ENCODE measurements around the gene LTB.

LTB gene

DNA sequence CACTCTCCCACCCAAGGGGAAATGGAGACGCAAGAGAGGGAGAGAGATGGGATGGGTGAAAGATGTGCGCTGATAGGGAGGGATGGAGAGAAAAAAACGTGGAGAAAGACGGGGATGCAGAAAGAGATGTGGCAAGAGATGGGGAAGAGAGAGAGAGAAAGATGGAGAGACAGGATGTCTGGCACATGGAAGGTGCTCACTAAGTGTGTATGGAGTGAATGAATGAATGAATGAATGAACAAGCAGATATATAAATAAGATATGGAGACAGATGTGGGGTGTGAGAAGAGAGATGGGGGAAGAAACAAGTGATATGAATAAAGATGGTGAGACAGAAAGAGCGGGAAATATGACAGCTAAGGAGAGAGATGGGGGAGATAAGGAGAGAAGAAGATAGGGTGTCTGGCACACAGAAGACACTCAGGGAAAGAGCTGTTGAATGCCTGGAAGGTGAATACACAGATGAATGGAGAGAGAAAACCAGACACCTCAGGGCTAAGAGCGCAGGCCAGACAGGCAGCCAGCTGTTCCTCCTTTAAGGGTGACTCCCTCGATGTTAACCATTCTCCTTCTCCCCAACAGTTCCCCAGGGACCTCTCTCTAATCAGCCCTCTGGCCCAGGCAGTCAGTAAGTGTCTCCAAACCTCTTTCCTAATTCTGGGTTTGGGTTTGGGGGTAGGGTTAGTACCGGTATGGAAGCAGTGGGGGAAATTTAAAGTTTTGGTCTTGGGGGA is 6.1 kb downstream of the LTB start:
- DNase-seq (ENCODE audit: low spot score) = no peak

DNA sequence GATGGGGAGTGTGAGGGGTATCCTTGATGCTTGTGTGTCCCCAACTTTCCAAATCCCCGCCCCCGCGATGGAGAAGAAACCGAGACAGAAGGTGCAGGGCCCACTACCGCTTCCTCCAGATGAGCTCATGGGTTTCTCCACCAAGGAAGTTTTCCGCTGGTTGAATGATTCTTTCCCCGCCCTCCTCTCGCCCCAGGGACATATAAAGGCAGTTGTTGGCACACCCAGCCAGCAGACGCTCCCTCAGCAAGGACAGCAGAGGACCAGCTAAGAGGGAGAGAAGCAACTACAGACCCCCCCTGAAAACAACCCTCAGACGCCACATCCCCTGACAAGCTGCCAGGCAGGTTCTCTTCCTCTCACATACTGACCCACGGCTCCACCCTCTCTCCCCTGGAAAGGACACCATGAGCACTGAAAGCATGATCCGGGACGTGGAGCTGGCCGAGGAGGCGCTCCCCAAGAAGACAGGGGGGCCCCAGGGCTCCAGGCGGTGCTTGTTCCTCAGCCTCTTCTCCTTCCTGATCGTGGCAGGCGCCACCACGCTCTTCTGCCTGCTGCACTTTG is 6.8 kb downstream of the LTB start, which contains the start of gene TNF:
TNF (plus strand) TSS at position 231 of the 567 bp plus-strand sequence; CDS start at position 408, 177 bp downstream.
- peak; percentile 91 for DNase-seq (ENCODE audit: low spot score)

GRCh38 chr6:31574106-31575061 is 7.8 kb downstream of the LTB start:
- no peak for DNase-seq (ENCODE audit: low spot score)

- no peak for DNase-seq (ENCODE audit: low spot score)
Observed at GRCh38 chr6:31573239-31574105, 8.8 kb downstream of the LTB start.

DNA sequence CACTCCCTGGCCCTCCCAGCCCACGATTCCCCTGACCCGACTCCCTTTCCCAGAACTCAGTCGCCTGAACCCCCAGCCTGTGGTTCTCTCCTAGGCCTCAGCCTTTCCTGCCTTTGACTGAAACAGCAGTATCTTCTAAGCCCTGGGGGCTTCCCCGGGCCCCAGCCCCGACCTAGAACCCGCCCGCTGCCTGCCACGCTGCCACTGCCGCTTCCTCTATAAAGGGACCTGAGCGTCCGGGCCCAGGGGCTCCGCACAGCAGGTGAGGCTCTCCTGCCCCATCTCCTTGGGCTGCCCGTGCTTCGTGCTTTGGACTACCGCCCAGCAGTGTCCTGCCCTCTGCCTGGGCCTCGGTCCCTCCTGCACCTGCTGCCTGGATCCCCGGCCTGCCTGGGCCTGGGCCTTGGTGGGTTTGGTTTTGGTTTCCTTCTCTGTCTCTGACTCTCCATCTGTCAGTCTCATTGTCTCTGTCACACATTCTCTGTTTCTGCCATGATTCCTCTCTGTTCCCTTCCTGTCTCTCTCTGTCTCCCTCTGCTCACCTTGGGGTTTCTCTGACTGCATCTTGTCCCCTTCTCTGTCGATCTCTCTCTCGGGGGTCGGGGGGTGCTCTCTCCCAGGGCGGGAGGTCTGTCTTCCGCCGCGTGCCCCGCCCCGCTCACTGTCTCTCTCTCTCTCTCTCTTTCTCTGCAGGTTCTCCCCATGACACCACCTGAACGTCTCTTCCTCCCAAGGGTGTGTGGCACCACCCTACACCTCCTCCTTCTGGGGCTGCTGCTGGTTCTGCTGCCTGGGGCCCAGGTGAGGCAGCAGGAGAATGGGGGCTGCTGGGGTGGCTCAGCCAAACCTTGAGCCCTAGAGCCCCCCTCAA is 9.9 kb downstream of the LTB start, which contains the start of gene LTA:
LTA (plus strand) TSS at position 249 of the 871 bp plus-strand sequence; CDS start at position 703, 454 bp downstream.
- peak; percentile 90 for DNase-seq (ENCODE audit: low spot score)

DNA sequence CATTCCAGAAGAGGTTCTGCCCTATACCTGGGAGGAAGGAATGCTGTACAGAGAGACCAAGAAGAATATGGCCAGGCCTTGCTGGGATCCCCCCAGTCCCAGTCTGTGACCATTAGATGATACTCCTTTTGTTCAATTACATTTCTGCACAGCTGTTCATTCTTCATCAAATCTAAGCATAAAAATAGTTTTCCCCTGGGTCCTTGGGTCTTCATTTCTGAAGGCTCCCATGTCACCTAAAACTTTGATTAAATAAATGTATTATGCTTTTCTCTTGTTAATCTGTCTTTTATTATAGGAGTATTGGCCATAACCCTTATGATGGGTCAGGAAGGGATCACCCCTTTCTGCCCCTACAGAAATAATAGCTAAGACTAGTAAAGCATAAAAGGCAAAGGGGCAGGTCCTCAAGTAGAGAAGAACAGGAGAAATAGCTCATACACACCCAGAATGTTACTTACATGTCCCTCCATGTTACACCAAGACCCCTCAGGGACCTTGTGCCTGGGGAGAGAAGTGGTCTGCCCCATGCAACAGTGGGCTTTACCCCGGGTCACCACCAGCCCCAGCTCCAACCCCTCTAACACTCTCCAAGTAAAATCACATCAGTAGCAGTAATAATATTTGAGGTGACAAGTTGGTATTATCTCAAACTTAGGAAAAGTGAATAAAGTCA is 12.2 kb downstream of the LTB start:
- DNase-seq (ENCODE audit: low spot score) = no peak

DNA sequence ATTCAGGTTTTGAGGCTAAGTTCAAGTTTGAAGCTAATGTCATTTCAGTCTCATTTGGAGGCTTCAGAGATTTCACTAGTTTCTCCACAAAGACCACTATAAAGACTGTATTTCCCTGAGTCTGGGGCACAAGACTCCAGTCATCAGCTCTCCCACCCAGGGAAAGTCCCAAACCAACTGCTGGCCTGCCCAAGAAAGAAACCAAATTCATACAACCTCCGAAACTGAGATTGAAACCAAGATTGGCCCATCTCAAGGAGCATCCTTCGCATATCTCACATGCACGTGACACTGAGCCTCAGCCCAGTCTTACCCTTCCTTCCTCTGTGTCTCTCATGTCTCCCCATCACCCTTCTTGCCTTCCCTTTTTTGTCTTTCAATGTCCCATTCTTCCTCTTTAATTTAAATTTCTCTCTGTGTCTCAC is 13.7 kb downstream of the LTB start:
- peak; percentile 83 for DNase-seq (ENCODE audit: low spot score)

DNA sequence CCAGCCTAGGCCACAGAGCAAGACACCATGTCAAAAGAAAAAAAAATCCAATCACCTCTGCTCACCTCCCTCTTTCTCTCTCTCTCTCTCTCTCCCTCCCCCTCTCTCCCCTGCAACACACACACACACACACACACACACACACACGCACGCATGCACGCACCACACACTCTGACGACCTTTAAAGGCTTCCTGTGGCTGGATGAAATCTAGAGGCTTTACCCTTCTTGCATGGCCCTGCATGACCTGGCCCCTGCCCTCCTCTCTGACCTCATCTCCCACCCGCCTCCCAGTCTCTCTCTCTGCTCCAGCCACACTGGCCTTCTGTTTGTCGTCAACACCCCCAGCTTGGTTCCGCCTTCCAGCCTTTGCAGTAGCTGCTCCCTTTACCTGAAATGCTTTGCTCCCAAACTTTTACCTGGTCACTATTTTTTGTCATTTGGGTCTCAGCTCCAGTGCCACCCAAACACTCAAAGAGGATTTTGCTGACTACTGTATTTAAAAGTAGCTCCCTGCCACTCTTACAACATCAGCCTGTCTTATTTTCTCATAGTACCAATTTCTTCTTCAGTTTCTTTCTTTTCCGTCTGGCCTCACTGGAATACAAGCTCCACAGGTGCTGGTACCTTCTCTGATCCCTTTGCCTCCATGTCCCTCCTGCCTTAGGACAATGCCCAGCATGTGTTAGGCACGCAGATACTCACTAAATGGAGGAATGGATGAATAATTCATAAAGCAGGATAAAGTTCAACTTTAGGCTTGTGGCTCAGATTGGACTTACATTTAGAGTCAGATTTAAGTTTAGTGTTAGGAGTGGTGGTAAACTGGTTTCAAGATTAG is 14.5 kb downstream of the LTB start:
- DNase-seq (ENCODE audit: low spot score) = no peak

GRCh38 chr6:31560697-31561058 is 21.5 kb downstream of the LTB start:
- no peak for DNase-seq (ENCODE audit: low spot score)

GRCh38 chr6:31559958-31560696 is 22.1 kb downstream of the LTB start:
- DNase-seq (ENCODE audit: low spot score) = peak; percentile 58

DNA sequence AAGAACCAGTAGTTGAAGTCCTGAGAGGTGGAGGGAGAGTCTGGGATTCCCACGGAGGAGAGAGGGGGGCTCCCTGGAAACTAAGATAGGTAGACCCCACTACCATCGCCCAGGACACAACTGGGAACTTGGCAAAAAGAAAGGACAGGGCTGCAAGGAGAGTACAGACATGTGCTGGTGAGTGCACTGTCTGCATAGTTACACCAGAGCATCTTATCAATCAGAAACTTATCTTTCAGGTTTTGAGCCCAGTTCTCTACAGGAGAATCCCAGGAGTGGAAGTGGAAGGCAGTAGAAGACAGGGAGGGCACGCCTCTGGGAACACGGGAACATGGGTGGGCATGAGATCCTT is 22.6 kb downstream of the LTB start:
- no peak for DNase-seq (ENCODE audit: low spot score)

DNA sequence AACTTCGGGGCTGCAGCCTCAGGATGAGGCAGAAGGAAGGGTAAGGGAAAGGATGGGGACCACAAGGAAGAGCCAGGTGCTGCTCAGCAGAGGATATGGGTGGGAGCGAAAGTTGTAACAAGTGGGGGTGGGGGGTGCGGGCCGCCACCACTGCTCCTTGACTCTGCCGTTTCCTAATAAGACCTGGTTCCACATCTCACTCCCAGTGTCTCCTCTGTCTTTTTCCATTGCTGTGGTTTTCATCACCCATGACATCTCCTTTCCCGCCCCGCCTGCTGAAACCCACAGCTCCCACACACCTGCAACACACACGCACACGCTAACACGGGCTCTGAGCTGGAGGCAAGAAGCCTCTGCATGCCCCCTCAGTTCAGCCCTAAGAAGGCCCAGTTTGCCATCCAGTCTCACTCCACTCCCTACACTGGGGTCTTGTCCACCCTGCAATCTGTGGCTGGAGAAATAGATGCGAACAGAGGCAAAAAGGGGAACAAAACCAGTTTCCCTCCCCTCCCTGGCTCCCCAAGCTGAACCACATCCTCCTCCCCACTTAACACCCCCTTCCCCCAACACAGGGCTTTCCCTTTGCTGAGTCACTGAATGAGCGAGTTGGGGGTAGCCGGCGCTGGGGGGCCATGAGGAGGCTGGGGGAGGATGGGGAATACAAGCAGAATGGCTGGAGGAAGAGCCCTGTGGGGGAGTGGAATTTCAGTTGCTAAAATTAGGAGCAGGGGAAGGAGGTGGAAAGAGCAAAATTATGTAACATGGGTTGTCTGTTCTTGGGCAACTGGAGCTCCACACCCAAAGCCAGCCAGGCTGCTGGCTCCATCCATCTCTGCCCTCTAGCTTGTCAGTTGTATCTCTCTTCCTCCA is 23.4 kb downstream of the LTB start:
- peak; percentile 69 for DNase-seq (ENCODE audit: low spot score)

DNA sequence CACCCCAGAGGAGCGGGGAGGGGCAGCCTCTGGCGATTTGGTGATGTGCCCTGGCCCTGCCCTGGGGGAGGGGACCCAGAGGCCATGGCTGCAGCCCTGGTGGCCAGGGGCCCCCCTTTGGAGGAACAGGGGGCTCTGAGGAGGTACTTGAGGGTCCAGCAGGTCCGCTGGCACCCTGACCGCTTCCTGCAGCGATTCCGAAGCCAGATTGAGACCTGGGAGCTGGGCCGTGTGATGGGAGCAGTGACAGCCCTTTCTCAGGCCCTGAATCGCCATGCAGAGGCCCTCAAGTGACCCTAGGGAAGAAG is 24.0 kb downstream of the LTB start:
- DNase-seq (ENCODE audit: low spot score) = no peak

GRCh38 chr6:31557443-31558317 is 24.5 kb downstream of the LTB start:
- no peak for DNase-seq (ENCODE audit: low spot score)

- no peak for DNase-seq (ENCODE audit: low spot score)
Observed at GRCh38 chr6:31556307-31556706, 25.9 kb downstream of the LTB start.

DNA sequence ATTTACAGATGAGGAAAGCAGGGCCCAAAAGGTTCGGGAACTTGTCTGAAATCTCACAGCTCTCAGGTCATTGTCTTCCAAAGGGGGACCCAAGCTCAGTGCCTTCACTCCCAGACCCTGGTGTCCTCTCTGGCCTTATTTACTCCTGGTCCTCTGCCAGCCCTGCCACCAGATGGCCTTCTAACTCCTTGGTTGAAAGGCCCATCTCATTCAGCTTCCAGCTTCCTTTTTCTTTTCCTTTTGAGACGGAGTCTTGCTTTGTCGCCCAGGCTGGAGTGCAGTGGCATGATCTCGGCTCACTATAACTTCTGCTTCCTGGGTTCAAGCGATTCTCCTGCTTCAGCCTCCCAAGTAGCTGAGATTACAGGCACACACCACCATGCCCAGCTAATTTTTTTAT is 30.9 kb downstream of the LTB start:
- peak; percentile 78 for DNase-seq (ENCODE audit: low spot score)

DNA sequence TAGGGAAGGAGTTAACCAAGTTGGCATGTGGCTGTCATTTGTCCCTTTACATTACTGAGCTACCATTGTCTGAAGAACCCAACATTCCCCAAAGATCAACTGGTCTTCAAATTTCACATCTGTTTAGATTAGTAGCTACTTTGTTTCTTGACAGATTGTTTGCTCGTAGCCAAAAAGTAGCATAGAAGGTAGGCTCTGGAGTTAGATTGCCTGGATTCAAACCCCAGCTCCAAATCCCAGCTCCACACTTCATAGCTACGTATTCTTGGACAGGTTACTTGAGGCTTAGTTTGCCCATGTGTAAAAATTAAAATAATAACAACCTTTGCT is 33.7 kb downstream of the LTB start:
- no peak for DNase-seq (ENCODE audit: low spot score)

All from CD4-positive, alpha-beta T cell treated with Interleukin-15 for 4 hours (primary cell).